ENCODE results near the gene HCFC1. TPM values are rescaled to one million over a fixed set of nuclear protein-coding genes. Genes with fewer than 3 reads are reported as not detected.

The HCFC1 gene
- total and polyA plus RNA-seq, 2 experiments from 2014 or later, result 18.9 to 25.0 TPM

DNA sequence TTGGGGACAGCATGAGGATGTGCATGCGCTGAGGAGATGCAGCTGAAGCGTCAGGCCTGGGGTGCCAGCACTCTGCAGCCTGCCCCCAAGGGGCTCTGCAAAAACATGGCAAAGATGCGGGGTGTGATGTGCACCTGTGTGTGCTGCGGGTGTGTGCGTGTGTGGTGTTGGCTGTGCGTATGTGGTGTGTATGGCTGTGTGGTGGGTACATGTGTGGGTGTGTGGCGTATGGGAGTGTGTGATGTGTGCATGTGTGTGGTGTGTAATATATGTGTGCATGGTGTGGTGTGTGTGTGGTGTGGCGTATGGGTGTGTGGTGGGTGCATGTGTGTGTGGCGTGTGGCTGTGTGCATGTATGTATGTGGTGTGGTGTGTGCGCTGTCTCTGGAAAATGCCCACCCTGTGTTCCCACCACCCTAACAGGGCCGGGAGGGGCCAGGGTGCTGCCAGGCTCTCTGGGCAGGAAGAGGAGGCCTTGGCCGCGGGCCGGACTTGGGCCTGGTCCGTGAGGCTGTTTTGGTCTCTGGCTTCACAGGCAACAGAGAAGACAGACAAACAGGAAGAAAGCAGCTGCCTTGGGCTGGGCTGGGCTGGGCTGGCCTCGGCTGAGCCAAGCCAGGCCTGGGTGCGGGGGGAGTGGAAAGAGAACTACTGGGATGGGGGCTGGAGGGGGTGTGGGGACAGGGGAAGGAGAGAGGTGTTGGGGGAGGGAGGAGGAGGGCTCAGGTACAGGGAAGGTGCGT lies 68.2 kb downstream of the HCFC1 start:
- H3K4me3 ChIP-seq, result no peak overlapping the region
- H3K9me2 ChIP-seq (replicated peaks; ENCODE audit: insufficient read depth), result no peaks in the 10 kb centered on the region
- no peaks in the 10 kb centered on the region for H4K20me1 ChIP-seq (ENCODE audit: insufficient read depth, poor library complexity, severe bottlenecking)
- no peaks in the 10 kb centered on the region for H3K79me2 ChIP-seq
- no peak for TF ChIP-seq EZH2phosphoT487 (IDR thresholded peaks at IDR 0.05; ENCODE audit: low read depth, severe bottlenecking, unreplicated experiment)
- TF ChIP-seq, protein P1, sequence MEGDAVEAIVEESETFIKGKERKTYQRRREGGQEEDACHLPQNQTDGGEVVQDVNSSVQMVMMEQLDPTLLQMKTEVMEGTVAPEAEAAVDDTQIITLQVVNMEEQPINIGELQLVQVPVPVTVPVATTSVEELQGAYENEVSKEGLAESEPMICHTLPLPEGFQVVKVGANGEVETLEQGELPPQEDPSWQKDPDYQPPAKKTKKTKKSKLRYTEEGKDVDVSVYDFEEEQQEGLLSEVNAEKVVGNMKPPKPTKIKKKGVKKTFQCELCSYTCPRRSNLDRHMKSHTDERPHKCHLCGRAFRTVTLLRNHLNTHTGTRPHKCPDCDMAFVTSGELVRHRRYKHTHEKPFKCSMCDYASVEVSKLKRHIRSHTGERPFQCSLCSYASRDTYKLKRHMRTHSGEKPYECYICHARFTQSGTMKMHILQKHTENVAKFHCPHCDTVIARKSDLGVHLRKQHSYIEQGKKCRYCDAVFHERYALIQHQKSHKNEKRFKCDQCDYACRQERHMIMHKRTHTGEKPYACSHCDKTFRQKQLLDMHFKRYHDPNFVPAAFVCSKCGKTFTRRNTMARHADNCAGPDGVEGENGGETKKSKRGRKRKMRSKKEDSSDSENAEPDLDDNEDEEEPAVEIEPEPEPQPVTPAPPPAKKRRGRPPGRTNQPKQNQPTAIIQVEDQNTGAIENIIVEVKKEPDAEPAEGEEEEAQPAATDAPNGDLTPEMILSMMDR (IDR thresholded peaks at IDR 0.05; ENCODE audit: poor library complexity), result no peak
- no peak for TF ChIP-seq EZH2 (IDR thresholded peaks at IDR 0.05; ENCODE audit: borderline replicate concordance)
- no peak for DNase-seq (ENCODE audit: low spot score)
- 87% methylated on average over 14 of the region's 18 CpGs for WGBS (ENCODE audit: low lambda C conversion rate, missing lambda C conversion rate)
- H3K4me1 ChIP-seq (ENCODE audit: insufficient read depth), result no peaks in the 10 kb centered on the region
- no peak overlapping the region for H3K4me2 ChIP-seq
- no peak overlapping the region for H2AFZ ChIP-seq
- H3K9me3 ChIP-seq (ENCODE audit: low read depth), result no peaks in the 10 kb centered on the region
- no peak overlapping the region for H3K27ac ChIP-seq
- H3K27me3 ChIP-seq, result no peaks in the 10 kb centered on the region
- no peaks in the 10 kb centered on the region for H3K36me3 ChIP-seq (replicated peaks; ENCODE audit: insufficient read depth, low read depth)

DNA sequence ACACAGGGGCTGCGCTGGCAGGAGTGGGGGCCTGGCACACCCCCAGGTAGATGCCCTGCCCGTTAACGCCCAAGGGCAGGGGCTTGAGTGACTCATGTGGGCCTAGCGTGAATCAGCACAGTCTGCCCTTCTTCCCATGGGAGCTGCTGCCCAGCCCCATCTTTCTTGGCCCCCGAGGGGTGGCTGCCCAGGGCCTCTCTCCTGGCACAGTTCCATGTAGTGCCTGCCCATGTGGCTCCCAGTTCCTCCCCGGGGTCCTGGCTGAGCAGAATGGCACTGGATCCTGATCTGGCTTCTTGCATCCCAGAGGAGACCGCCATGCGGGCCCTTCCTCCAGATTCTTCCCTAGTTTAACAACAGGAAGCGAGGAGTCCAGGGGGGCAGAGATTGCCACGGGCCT lies 69.2 kb downstream of the HCFC1 start:
- 73% methylated on average over 10 of the region's 10 CpGs for WGBS (ENCODE audit: low lambda C conversion rate, missing lambda C conversion rate)
- no peaks in the 10 kb centered on the region for H3K36me3 ChIP-seq (replicated peaks; ENCODE audit: insufficient read depth, low read depth)
- H4K20me1 ChIP-seq (ENCODE audit: insufficient read depth, poor library complexity, severe bottlenecking), result no peaks in the 10 kb centered on the region
- TF ChIP-seq EZH2phosphoT487 (IDR thresholded peaks at IDR 0.05; ENCODE audit: low read depth, severe bottlenecking, unreplicated experiment) (no peak), EZH2 (IDR thresholded peaks at IDR 0.05; ENCODE audit: borderline replicate concordance) (no peak)
- TF ChIP-seq, protein P1 (IDR thresholded peaks at IDR 0.05; ENCODE audit: poor library complexity), result no peak
- no peaks in the 10 kb centered on the region for H3K4me1 ChIP-seq (ENCODE audit: insufficient read depth)
- no peak overlapping the region for H3K27ac ChIP-seq
- no peak overlapping the region for H3K4me2 ChIP-seq
- H2AFZ ChIP-seq, result no peak overlapping the region
- no peaks in the 10 kb centered on the region for H3K79me2 ChIP-seq
- no peaks in the 10 kb centered on the region for H3K9me2 ChIP-seq (replicated peaks; ENCODE audit: insufficient read depth)
- H3K4me3 ChIP-seq, result no peak overlapping the region
- DNase-seq (ENCODE audit: low spot score), result no peak
- no peaks in the 10 kb centered on the region for H3K27me3 ChIP-seq
- no peaks in the 10 kb centered on the region for H3K9me3 ChIP-seq (ENCODE audit: low read depth)

DNA sequence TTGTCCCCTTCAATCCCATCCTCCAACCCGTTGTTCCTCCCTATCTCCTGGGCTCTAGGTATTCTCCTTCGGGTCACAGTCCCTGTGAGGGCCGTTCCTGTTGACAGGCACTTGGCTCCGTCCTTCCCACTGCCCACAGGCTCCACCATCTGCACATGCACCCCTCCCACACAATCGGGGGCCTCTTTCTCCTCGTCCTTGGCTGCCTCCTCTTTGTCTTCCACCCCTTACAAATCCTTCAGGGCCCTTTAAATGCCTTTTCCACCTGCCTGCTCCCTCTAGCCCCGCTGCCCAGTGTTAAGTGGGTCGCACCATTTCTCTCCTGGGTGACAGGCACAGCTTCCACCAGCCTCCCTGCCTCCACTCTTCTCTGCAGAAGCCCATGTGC lies 69.9 kb downstream of the HCFC1 start:
- 68% methylated on average over 8 of the region's 8 CpGs for WGBS (ENCODE audit: low lambda C conversion rate, missing lambda C conversion rate)
- Histone ChIP-seq H2AFZ (no peak overlapping the region), H3K27me3 (no peaks in the 10 kb centered on the region), H3K79me2 (no peaks in the 10 kb centered on the region), H4K20me1 (ENCODE audit: insufficient read depth, poor library complexity, severe bottlenecking) (no peaks in the 10 kb centered on the region), H3K9me2 (replicated peaks; ENCODE audit: insufficient read depth) (no peaks in the 10 kb centered on the region), H3K9me3 (ENCODE audit: low read depth) (no peaks in the 10 kb centered on the region), H3K36me3 (replicated peaks; ENCODE audit: insufficient read depth, low read depth) (no peaks in the 10 kb centered on the region), H3K4me3 (no peak overlapping the region), H3K4me2 (no peak overlapping the region), H3K4me1 (ENCODE audit: insufficient read depth) (no peaks in the 10 kb centered on the region), H3K27ac (no peak overlapping the region)
- no peak for TF ChIP-seq EZH2 (IDR thresholded peaks at IDR 0.05; ENCODE audit: borderline replicate concordance)
- TF ChIP-seq EZH2phosphoT487 (IDR thresholded peaks at IDR 0.05; ENCODE audit: low read depth, severe bottlenecking, unreplicated experiment), result no peak
- TF ChIP-seq, protein P1 (IDR thresholded peaks at IDR 0.05; ENCODE audit: poor library complexity), result no peak
- no peak for DNase-seq (ENCODE audit: low spot score)

Data from hepatocyte (in vitro differentiated cells).